ENCODE results near the gene MAT2B.

MAT2B gene

DNA sequence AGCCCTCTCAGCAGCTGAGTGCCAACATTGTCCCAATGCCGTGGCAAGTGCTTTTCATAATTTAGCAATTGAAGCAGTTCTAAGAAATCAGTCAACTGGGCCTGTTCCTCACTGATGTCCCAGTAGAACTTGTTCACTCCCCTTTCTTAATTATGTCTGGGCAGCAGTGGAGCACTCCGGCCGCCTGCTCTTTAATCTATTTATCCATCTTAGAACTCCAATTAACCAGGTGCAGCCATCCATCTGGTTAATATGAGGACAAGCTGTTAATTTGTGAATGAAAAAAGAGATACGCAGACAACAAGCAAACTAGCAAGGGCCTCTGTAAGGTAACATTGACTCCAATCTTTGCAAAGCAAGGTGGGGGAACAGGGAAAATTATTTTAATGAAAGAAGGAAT, 39.4 kb downstream of the MAT2B start:
- TF ChIP-seq, protein P1, sequence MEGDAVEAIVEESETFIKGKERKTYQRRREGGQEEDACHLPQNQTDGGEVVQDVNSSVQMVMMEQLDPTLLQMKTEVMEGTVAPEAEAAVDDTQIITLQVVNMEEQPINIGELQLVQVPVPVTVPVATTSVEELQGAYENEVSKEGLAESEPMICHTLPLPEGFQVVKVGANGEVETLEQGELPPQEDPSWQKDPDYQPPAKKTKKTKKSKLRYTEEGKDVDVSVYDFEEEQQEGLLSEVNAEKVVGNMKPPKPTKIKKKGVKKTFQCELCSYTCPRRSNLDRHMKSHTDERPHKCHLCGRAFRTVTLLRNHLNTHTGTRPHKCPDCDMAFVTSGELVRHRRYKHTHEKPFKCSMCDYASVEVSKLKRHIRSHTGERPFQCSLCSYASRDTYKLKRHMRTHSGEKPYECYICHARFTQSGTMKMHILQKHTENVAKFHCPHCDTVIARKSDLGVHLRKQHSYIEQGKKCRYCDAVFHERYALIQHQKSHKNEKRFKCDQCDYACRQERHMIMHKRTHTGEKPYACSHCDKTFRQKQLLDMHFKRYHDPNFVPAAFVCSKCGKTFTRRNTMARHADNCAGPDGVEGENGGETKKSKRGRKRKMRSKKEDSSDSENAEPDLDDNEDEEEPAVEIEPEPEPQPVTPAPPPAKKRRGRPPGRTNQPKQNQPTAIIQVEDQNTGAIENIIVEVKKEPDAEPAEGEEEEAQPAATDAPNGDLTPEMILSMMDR (conservative IDR thresholded peaks at IDR 0.05; ENCODE audit: low read depth, low read length): no peak
- no peak overlapping the region for H3K4me3 ChIP-seq (ENCODE audit: low read depth, low read length)
- DNase-seq (ENCODE audit: low read depth): no peak

DNA sequence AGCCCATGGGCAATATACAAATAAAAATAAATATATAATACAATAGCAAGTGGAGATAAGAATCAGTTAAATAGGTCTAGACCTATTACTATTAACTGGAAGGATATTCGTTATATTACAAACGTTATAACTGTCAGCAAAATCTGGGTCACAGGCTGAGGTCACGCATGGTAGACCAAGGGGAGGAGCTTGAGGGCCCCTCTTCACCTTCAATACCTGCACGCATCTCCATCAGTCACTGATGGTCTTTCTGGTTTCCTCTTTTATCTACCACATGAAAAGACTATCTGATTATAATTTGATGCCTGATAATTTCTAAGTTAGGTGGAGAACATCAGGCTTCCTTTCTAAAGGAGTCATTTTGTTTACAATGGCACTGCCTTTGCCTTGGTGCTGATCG, 43.2 kb downstream of the MAT2B start:
- no peak for DNase-seq (ENCODE audit: low read depth)
- no peak overlapping the region for H3K4me3 ChIP-seq (ENCODE audit: low read depth, low read length)
- TF ChIP-seq, protein P1 (conservative IDR thresholded peaks at IDR 0.05; ENCODE audit: low read depth, low read length): no peak

DNA sequence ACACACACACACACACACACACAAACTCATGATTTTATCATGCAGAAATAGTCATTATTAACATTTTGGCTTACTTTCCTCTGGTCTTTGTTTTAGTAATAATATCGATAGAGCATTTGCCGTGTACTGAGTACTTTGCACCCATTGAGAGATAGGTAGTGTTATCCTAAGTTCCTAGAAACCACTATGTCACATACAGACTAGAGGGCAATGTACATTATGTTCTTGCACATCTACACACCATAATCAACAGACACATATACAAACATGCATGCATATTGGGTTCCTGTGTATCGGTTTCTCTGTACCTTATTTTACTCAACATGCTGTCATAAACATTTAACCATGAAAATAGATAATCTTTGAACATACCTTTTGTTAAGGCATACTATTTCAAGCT, 45.7 kb downstream of the MAT2B start:
- TF ChIP-seq, protein P1 (conservative IDR thresholded peaks at IDR 0.05; ENCODE audit: low read depth, low read length): no peak
- no peak for DNase-seq (ENCODE audit: low read depth)

DNA sequence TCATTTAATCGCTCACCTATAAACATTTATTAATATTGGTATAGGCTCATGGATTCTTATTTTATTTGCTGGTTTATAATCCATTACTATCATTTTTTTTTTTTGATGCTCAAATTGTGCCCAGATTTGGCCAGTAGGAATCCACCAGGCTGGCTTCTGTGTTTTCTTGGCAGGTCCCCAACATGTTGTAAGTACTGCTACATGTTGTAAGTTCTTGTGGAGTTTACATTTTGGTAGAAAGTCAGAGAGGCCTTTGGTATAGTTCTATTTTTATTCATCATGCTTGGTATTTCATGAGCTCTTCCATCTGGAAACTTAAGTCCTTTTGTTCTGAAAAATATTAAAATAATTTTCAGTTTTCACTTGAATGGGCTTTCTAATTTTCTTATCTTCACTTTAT, 47.1 kb downstream of the MAT2B start:
- TF ChIP-seq, protein P1 (conservative IDR thresholded peaks at IDR 0.05; ENCODE audit: low read depth, low read length): no peak
- DNase-seq (ENCODE audit: low read depth): peak; percentile 12
- H3K4me3 ChIP-seq (ENCODE audit: low read depth, low read length): no peak overlapping the region

More for the DNA sequence above, 45.7 kb downstream of the MAT2B start:
- no peak overlapping the region for H3K4me3 ChIP-seq (ENCODE audit: low read depth, low read length)

DNA sequence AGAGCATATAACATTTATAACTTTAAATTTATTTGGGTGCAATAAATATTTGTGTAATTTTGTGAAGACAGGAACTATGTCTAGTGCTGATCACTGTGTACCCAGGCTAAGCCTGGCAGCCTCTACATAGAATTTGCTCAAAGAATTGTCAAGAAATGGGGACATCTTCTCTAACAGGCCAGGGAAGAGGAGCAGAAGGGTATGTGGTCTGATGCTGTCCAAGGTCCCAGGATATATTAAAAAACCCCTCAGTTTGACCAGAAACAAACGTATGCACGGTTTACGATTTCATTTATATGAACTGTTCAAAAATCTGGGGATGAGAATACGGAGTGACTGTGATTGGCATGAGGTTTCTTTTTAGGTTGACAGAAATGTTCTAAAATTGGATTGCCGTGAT, 55.9 kb downstream of the MAT2B start:
- TF ChIP-seq, protein P1 (conservative IDR thresholded peaks at IDR 0.05; ENCODE audit: low read depth, low read length): no peak
- no peak overlapping the region for H3K4me3 ChIP-seq (ENCODE audit: low read depth, low read length)
- no peak for DNase-seq (ENCODE audit: low read depth)

DNA sequence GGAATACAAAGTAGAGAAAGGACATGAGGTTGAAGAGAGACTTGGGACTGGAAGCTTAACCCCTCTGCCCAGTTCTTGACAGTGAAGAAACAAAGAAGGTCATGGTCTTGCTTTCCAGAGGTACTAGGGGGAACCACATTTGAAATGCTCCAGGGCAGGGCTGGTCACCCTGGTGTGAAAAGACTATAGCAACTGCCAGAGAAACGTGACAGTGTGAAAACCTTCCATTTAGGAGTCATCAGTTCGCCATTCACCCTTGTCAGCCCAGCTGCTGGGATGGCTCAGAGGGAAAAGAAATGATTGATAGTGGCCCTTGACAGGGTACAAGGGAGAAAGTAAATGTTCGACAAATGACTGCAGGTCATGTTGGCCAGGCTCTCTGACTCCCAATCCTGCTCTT, 56.7 kb downstream of the MAT2B start:
- no peak for DNase-seq (ENCODE audit: low read depth)
- no peak overlapping the region for H3K4me3 ChIP-seq (ENCODE audit: low read depth, low read length)
- TF ChIP-seq, protein P1 (conservative IDR thresholded peaks at IDR 0.05; ENCODE audit: low read depth, low read length): no peak

DNA sequence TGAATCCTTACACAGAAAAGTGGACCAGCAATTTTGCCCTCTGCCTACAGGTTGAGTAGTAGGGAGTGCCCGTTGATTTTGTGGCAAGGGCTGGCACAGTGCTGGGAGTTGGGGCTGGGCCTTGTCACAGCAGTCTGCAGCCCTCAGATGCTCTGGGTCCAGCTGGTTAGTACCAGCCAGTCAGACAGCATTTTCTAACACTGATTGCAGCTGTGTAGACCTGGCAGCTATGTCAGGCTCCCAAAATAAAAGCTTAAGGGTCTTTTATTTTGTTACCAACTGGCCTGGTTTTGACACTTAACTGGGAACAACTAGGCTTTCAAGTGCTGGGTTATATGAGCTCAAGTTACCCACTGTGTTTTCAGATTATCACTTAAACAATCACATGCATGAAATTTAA, 57.7 kb downstream of the MAT2B start:
- TF ChIP-seq, protein P1 (conservative IDR thresholded peaks at IDR 0.05; ENCODE audit: low read depth, low read length): no peak
- H3K4me3 ChIP-seq (ENCODE audit: low read depth, low read length): no peak overlapping the region
- DNase-seq (ENCODE audit: low read depth): no peak

All from choroid plexus epithelial cell (primary cell).